Activated CD4-positive, alpha-beta T cell treated with anti-CD3 and anti-CD28 coated beads for 48 hours (primary cell): Measurements from ENCODE around the gene SORCS2.

ENCODE experiments used
- DNase-seq: peaks from one replicate; pipeline ENCODE4 v3.0.0-alpha.2; 2020

SORCS2 gene

GRCh38 chr4:7398788-7399439 lies 206.6 kb downstream of the SORCS2 start:
- no peak for DNase-seq

GRCh38 chr4:7399440-7400234 lies 207.3 kb downstream of the SORCS2 start:
- no peak for DNase-seq

DNA sequence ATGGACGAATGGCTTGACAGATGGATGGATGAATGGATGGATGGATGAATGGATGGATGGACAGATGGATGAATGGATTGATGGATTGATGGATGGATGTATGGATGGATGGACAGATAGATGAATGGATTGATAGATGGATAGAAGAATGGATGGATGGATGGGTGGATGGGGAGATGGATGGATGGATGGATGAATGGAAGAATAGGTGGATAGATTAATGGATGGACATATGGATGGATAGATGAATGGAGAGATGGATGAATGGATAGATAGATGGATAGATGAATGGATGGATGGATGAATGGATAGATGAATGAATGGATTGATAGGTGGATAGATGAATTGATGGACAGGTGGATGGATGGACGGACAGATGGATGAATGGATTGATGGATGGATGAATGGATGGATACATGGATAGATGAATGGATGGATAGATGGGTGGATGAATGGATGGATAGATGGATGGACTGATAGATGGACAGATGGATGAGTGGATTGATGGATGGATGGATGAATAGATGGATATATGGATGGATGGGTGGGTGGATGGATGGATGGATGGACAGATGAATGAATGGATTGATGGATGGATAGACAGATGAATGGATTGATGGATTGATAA lies 208.4 kb downstream of the SORCS2 start:
- DNase-seq = no peak

- DNase-seq = no peak
Measured at GRCh38 chr4:7402526-7402925, 210.2 kb downstream of the SORCS2 start.

- no peak for DNase-seq
Measured at GRCh38 chr4:7403001-7403400, 210.7 kb downstream of the SORCS2 start.

GRCh38 chr4:7408166-7408565 lies 215.8 kb downstream of the SORCS2 start:
- no peak for DNase-seq

- DNase-seq = no peak
Measured at GRCh38 chr4:7410446-7410845, 218.1 kb downstream of the SORCS2 start.

- DNase-seq = no peak
Measured at GRCh38 chr4:7411491-7411890, 219.2 kb downstream of the SORCS2 start.

DNA sequence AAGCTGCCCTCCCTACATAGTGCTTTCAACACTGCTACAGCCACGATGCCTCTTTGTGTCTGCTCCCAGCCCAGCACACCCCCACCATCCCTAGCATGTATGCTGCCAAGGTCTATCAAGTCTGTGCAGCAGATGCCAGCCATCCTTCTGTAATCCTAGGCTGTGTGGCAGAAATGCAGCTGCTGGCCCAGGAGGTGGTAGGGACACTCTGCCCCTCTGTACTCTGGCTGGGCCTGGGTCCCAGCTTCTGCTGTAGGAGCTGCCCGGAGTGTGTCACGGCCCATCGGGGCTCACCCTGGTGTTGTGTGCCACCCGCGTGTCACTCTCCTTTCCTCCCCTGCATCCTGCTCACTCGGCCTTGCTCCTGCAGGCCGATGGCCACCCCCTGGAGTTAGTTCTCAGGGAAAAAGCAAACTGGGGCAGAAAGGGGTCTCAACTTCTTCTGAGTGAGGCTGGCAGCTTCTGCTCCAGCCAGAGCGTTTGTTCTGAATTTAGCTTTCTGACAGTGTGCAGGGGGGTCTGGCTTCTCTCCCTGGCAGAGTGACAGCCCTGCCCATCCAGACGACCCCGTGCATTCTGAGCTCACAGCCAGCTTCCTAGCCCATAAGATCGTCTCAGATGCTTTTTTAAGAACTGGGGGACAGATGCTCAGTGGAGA lies 219.7 kb downstream of the SORCS2 start:
- no peak for DNase-seq

DNA sequence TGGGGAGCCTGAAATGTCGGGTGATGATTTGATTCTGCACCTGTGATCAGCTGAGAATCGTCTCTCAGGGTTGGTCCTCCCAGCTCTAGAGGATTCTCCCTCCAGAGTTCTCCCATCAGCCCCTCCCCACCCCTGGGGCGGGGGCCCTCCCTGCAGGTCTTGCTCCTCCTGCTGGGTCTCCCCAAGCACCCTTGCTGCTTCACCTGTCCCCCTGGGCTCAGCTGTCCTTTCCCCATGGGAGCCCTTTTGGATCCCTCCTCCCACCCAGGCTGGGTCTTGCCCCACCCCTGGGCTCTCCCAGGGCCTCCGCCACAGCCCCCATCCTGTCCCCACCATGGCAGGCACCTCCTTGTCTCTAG lies 220.2 kb downstream of the SORCS2 start:
- no peak for DNase-seq

- no peak for DNase-seq
Measured at GRCh38 chr4:7414046-7414445, 221.7 kb downstream of the SORCS2 start.

DNA sequence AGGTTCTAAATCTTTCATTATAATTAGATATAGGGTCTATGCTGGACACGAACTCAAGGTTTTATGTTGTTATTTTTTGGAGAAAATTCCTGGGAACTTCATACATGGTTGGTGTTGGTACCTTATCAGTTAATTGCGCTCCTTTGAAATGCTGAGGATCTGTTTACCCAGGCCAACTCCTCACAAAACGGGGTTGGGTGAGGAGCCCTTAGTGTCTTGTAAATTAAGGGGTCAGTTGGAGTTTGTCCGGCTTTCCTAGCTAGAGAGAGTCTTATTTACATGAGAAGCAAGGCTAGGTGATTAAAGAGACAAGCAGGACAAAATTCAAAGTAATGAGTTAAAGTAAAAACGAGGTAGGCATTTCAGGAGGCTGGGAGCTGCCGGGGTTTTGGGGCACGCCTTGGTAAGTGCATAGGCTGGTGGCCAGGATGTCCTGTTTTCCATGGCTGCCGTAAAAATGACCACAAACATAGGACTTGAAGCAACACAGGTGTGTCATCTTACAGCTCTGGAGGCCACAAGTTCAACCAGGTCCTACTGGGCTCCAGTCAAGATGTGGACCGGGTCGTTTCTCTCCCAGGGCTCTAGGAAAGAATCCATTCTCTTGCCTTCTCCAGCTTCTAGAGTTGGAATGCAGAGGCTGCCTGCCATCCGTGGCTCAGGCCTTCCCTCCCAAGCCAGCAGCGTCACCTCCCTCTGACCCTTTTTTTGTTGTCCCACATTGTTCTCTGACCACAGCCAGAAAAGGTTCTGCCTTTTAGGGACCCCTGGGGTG lies 222.6 kb downstream of the SORCS2 start:
- no peak for DNase-seq

- no peak for DNase-seq
Measured at GRCh38 chr4:7415927-7416686, 223.8 kb downstream of the SORCS2 start.

GRCh38 chr4:7416745-7417432 lies 224.6 kb downstream of the SORCS2 start:
- no peak for DNase-seq

DNA sequence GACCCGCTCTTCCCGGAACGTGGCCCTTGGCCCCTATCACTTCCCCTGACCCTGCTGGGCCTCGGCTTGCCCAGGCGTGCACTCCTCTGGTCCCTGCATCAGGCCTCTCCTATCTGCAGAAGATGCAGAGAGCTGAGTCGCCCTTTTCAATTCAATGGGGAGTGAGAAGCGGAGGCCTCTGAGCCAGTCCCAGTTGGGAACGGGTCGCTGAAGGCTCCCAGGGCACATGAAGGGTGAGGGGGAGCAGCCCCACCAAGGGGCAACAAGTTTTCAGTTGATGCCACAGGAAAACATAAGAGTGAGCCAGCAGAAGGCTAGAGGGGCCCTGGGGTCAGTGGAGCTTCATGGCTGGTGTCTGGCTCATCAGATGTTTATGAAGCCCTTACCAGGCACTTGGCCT lies 225.3 kb downstream of the SORCS2 start:
- no peak for DNase-seq

DNA sequence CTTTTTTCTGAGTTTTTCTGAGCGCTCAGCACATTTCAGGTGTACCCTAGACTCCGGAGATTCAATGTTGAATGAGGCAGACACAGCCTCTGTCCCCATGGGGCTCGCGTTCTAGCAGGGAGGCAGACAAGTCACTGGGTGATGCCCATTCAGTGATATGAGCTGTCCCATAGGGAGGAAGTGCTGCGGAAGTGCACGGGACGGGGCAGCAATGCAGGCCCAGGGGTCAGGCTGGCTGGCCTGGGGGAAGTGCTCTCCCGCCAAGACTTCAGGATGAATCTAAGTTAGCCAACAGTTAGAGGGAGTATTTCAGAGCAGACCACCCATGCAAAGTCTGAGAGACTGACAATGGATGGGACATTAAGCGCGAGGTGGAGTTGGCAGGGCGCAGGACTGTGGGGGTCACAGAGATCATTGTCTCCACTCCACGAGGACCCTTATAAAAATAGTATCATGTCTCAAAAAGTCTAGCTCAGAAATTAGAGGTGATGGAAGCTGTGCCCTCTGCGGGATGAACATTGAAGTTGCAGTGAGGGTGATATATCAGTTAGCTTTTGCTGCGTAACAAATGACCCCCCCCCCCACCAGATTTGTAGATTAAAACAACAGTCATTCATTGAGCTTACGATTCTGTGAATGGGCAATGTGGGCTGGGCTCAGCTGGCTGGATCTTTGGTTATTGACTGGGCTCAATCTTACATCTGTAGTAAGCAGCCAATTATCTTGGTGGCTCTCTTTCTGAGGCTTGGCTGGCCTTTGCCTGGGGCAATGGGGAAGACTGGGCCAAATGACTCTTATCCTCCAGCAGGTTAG lies 226.0 kb downstream of the SORCS2 start:
- no peak for DNase-seq

DNA sequence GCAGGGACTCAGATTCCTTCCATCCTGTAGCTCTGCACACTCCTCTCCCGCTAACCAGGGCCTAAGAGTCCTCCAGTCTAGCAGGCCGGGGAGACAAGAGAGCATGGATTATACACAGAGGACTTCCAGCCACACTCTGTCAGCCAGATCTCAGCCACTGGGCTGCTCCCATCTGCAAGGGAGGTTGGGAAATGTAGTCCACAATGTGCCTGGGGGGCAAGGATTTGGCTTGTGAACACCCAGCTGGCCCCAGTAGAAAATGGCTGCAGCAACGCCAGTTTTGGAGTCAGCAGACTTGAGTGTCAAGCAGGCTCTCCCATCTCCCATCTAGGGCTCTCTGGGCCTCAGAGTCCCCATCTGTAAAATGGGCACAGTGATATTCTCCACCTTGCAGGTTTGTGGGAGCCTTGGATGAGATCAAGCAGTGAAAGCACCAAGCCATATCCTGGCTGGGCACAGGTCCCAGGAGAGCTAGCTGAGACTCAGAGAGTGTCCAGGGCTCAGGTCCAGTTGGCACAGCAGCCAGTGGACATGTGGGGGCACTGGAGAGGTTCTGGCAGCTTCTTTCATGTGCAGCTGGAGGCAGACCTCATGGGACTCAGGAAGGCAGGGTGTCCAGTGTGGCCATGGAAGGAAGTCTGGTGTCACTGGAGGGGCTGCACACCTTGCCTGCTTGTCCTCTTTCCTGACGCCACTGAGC lies 227.8 kb downstream of the SORCS2 start:
- DNase-seq = no peak

DNA sequence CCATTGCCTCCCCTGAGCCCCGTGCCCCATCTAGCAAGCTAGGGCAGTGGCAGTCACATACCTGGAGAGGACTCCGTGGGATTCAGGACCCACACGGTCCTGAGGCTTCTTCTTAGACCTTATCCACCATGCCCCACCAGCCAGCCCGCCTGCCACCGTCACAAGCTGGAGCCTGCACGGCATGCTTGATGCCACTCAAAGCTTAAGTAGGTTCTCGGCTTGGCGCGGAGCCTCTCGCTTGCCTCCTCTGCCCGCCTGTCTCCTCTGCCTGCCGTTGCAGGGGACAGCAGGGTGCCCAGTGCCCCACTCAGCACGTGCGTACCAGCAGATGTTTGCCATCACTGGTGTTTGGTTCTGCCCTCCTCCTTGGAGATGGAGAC lies 228.3 kb downstream of the SORCS2 start:
- DNase-seq = no peak

GRCh38 chr4:7421356-7422150 lies 229.2 kb downstream of the SORCS2 start:
- no peak for DNase-seq
